Hepatocyte (in vitro differentiated cells): ENCODE results near the gene KCNJ1.

Experiments
- CTCF ChIP-seq: fragments of 200-600 bp; sonication (generic); IDR thresholded peaks from 2 replicates; pipeline ENCODE4 v1.5.1; 2016; ENCODE audit warnings: antibody characterized with exemption, mild to moderate bottlenecking; ENCODE audit not compliant: poor library complexity
- EZH2 ChIP-seq: fragments of 200-600 bp; sonication (generic); IDR thresholded peaks from 2 replicates; pipeline ENCODE4 v1.6.1; 2016; ENCODE audit warnings: antibody characterized with exemption, mild to moderate bottlenecking, borderline replicate concordance

- no peak for TF ChIP-seq EZH2
- no peak for TF ChIP-seq CTCF
Measured at GRCh38 chr11:128854841-128855240, 12.3 kb downstream of the KCNJ1 start.
